NOMO-1 treated with DMSO at 0.1 percent for 48 hours (cell line): ENCODE data around the gene GUCY2D.
"Not testable (repeated sequence)": the region's sequence is repeated elsewhere in the genome, so short reads cannot be mapped to it uniquely, and the experiment has no call there.

Source experiments
- DNase-seq: peaks from one replicate; lab custom pipeline; 2025; ENCODE audit not compliant: unreplicated experiment; lab: John Stamatoyannopoulos, UW

GUCY2D gene

GRCh38 chr17:8001976-8002720, at the start of gene GUCY2D:
GUCY2D (plus strand) TSS chr17:8002615; CDS start chr17:8003048, 433 bp downstream.
- peak; percentile 94 for DNase-seq

GRCh38 chr17:7953266-7953665, 49.1 kb upstream of the GUCY2D start:
- not testable (repeated sequence) for DNase-seq

GRCh38 chr17:7955414-7956227, 46.8 kb upstream of the GUCY2D start:
- peak; percentile 64 for DNase-seq

GRCh38 chr17:7956228-7956965, 46.0 kb upstream of the GUCY2D start:
- DNase-seq, result peak; percentile 29

GRCh38 chr17:7959503-7960253, 42.7 kb upstream of the GUCY2D start:
- peak; percentile 71 for DNase-seq

- no peak for DNase-seq
These were observed 41.0 kb upstream of the GUCY2D start for GRCh38 chr17:7961421-7961820.

GRCh38 chr17:7967751-7968150, 34.7 kb upstream of the GUCY2D start:
- DNase-seq, result no peak

GRCh38 chr17:7969433-7969832, 33.0 kb upstream of the GUCY2D start:
- DNase-seq, result peak; percentile 92

- no peak for DNase-seq
These were observed 30.8 kb upstream of the GUCY2D start for GRCh38 chr17:7971651-7972050.

GRCh38 chr17:7972131-7972785, 30.2 kb upstream of the GUCY2D start:
- no peak for DNase-seq

- no peak for DNase-seq
These were observed 27.7 kb upstream of the GUCY2D start for GRCh38 chr17:7974638-7975131.

- no peak for DNase-seq
These were observed 25.4 kb upstream of the GUCY2D start for GRCh38 chr17:7977039-7977438.

GRCh38 chr17:7977805-7978204, 24.6 kb upstream of the GUCY2D start:
- DNase-seq, result no peak

- peak; percentile 40 for DNase-seq
These were observed 20.2 kb upstream of the GUCY2D start for GRCh38 chr17:7982173-7982572.

- peak; percentile 11 for DNase-seq
These were observed 19.7 kb upstream of the GUCY2D start for GRCh38 chr17:7982666-7983065.

- no peak for DNase-seq
These were observed 17.5 kb upstream of the GUCY2D start for GRCh38 chr17:7984904-7985303.

GRCh38 chr17:7987112-7987893, 15.1 kb upstream of the GUCY2D start:
- DNase-seq, result no peak

- DNase-seq, result peak; percentile 78
These were observed 13.7 kb upstream of the GUCY2D start for GRCh38 chr17:7988750-7989178.
